GM04504 (cell line): ENCODE results near the gene CLEC4M.
"Not testable (repeated sequence)": the region's sequence is repeated elsewhere in the genome, so short reads cannot be mapped to it uniquely, and the experiment has no call there.

ENCODE experiments used
- DNase-seq: peaks from one replicate; pipeline ENCODE4 v3.0.0-alpha.2; 2012; ENCODE audit warnings: low read depth

CLEC4M gene

GRCh38 chr19:7815325-7815724, 52.3 kb downstream of the CLEC4M start:
- DNase-seq: no peak

GRCh38 chr19:7816040-7816439, 53.0 kb downstream of the CLEC4M start:
- not testable (repeated sequence) for DNase-seq

GRCh38 chr19:7817801-7818200, 54.8 kb downstream of the CLEC4M start:
- no peak for DNase-seq

- DNase-seq: no peak
Measured at GRCh38 chr19:7818806-7819205, 55.8 kb downstream of the CLEC4M start.
